Head of caudate nucleus (tissue), 42 donors: ENCODE data around the gene LPXN.
"Not testable (repeated sequence)": the region's sequence is repeated elsewhere in the genome, so short reads cannot be mapped to it uniquely, and the experiment has no call there.

Source experiments
- DNase-seq, 42 donors: peaks; one replicate each; pipeline versions ENCODE4 v3.0.0 to v3.0.0-alpha.2; 2020 to 2021; ENCODE audit warnings: mixed read lengths in 7 of 42
- intact Hi-C: fragments of 100-400 bp; cut with DNase I; formaldehyde crosslinking; loops from one replicate; pipeline ENCODE4 v1.15.0; 2022

Gene LPXN

GRCh38 chr11:58582437-58582836 lies 6.8 kb upstream of the LPXN start:
- intact Hi-C loops: no loop called here
- no peak for DNase-seq

- intact Hi-C loops: no loop called here
- DNase-seq: no peak
Measured at GRCh38 chr11:58580311-58580710, 4.7 kb upstream of the LPXN start.

- intact Hi-C loops: loop anchor here (5.0 to 10.0 kb wide), 2 partner anchors 45 to 922 kb away; partner anchors contain the start of genes CLP1 and CNTF
- DNase-seq: peak; percentile 85 to 98 (median 95)
Measured at GRCh38 chr11:58579192-58580129, 3.8 kb upstream of the LPXN start.

- DNase-seq: peak; percentile 94 to 99 (median 97)
- intact Hi-C loops: loop anchor here (5.0 to 10.0 kb wide), 2 partner anchors 46 to 921 kb away; partner anchors contain the start of genes CLP1 and CNTF
Measured at GRCh38 chr11:58578635-58579191, 3.1 kb upstream of the LPXN start, which contains the start of gene ZFP91. ZFP91 (plus strand) TSS chr11:58579063; CDS start chr11:58579282, 219 bp downstream.

- intact Hi-C loops: loop anchor here (5.0 to 10.0 kb wide), 2 partner anchors 47 to 921 kb away; partner anchors contain the start of genes CLP1 and CNTF
- DNase-seq: peak; percentile 85 to 98 (median 94)
Measured at GRCh38 chr11:58578136-58578634, 2.5 kb upstream of the LPXN start.

- intact Hi-C loops: loop anchor here (5.0 to 10.0 kb wide), 2 partner anchors 47 to 920 kb away; partner anchors contain the start of genes CLP1 and CNTF
- peak in 28 of 42 donors; percentile 19 to 73 (median 44) for DNase-seq
Measured at GRCh38 chr11:58577555-58578135, 2.0 kb upstream of the LPXN start.

- peak in 1 of 42 donors; percentile 13 for DNase-seq
- intact Hi-C loops: loop anchor here (5.0 to 10.0 kb wide), 2 partner anchors 48 to 920 kb away; partner anchors contain the start of genes CLP1 and CNTF
Measured at GRCh38 chr11:58576887-58577471, 1.3 kb upstream of the LPXN start.

GRCh38 chr11:58574881-58575280 lies 775 bp downstream of the LPXN start:
- DNase-seq: no peak
- intact Hi-C loops: loop anchor here (5.0 to 10.0 kb wide), 2 partner anchors 50 to 918 kb away; partner anchors contain the start of genes CLP1 and CNTF

- DNase-seq: peak in 35 of 42 donors; percentile 19 to 80 (median 53)
- intact Hi-C loops: loop anchor here (10.0 kb wide), 1 partner anchor 51 kb away; the partner anchor contains the start of gene CNTF
Measured at GRCh38 chr11:58573451-58574104, 2.1 kb downstream of the LPXN start.

- intact Hi-C loops: loop anchor here (10.0 kb wide), 1 partner anchor 52 kb away; the partner anchor contains the start of gene CNTF
- not testable (repeated sequence) for DNase-seq
Measured at GRCh38 chr11:58572906-58573305, 2.8 kb downstream of the LPXN start.

- DNase-seq: peak in 35 of 42 donors; percentile 8 to 87 (median 56)
- intact Hi-C loops: no loop called here
Measured at GRCh38 chr11:58567889-58568512, 7.7 kb downstream of the LPXN start.

GRCh38 chr11:58564231-58564630 lies 11.4 kb downstream of the LPXN start:
- intact Hi-C loops: no loop called here
- DNase-seq: no peak

GRCh38 chr11:58562375-58562800 lies 13.3 kb downstream of the LPXN start:
- DNase-seq: no peak
- intact Hi-C loops: no loop called here

- peak in 4 of 42 donors; percentile 9 to 48 (median 34) for DNase-seq
- intact Hi-C loops: no loop called here
Measured at GRCh38 chr11:58561394-58562098, 14.1 kb downstream of the LPXN start.

GRCh38 chr11:58560842-58561241 lies 14.8 kb downstream of the LPXN start:
- intact Hi-C loops: no loop called here
- no peak for DNase-seq

GRCh38 chr11:58549644-58550043 lies 26.0 kb downstream of the LPXN start:
- DNase-seq: no peak
- intact Hi-C loops: no loop called here

- intact Hi-C loops: no loop called here
- no peak for DNase-seq
Measured at GRCh38 chr11:58546841-58547240, 28.8 kb downstream of the LPXN start.
